D721Med (cell line): ENCODE results near the gene IL12RB2.

Experiments used
- DNase-seq: peaks from one replicate; pipeline ENCODE4 v3.0.0; 2011; ENCODE audit warnings: low spot score; ENCODE audit not compliant: insufficient read length
- FAIRE-seq: peaks from 2 replicates; lab custom pipeline; 2011; peaks lifted over from hg19 to GRCh38; lab: Jason Lieb, UNC
- CTCF ChIP-seq: IDR thresholded peaks from 2 replicates; pipeline ENCODE4 v1.5.1; 2012; ENCODE audit warnings: mild to moderate bottlenecking, control low read depth; ENCODE audit not compliant: insufficient read depth; ENCODE audit errors: missing control alignments

Gene IL12RB2

GRCh38 chr1:67323087-67323486 is 15.4 kb downstream of the IL12RB2 start:
- FAIRE-seq, result no peak
- DNase-seq, result no peak
- TF ChIP-seq CTCF, result no peak

GRCh38 chr1:67324068-67324467 is 16.4 kb downstream of the IL12RB2 start:
- no peak for TF ChIP-seq CTCF
- FAIRE-seq (no peak), DNase-seq (no peak)

- no peak for FAIRE-seq
- TF ChIP-seq CTCF, result no peak
- DNase-seq, result no peak
Measured at GRCh38 chr1:67327864-67328466, 20.3 kb downstream of the IL12RB2 start.

- DNase-seq, result no peak
- FAIRE-seq, result no peak
- no peak for TF ChIP-seq CTCF
Measured at GRCh38 chr1:67332653-67333529, 25.2 kb downstream of the IL12RB2 start.

- DNase-seq (no peak), FAIRE-seq (no peak)
- no peak for TF ChIP-seq CTCF
Measured at GRCh38 chr1:67333603-67334002, 25.9 kb downstream of the IL12RB2 start.

- no peak for TF ChIP-seq CTCF
- DNase-seq (no peak), FAIRE-seq (no peak)
Measured at GRCh38 chr1:67335411-67335810, 27.7 kb downstream of the IL12RB2 start.

GRCh38 chr1:67336157-67336556 is 28.5 kb downstream of the IL12RB2 start:
- DNase-seq (no peak), FAIRE-seq (no peak)
- no peak for TF ChIP-seq CTCF
